GM21737 (cell line): ENCODE measurements around the gene ABCB8.
"Not testable (repeated sequence)": the region's sequence is repeated elsewhere in the genome, so short reads cannot be mapped to it uniquely, and the experiment has no call there.

ENCODE experiments used
- ATAC-seq: cut with Tn5 transposase; IDR thresholded peaks from one replicate; pipeline ENCODE4 v1.9.1; 2021; ENCODE audit warnings: mild to moderate bottlenecking, moderate library complexity; ENCODE audit not compliant: unreplicated experiment

Gene ABCB8

DNA sequence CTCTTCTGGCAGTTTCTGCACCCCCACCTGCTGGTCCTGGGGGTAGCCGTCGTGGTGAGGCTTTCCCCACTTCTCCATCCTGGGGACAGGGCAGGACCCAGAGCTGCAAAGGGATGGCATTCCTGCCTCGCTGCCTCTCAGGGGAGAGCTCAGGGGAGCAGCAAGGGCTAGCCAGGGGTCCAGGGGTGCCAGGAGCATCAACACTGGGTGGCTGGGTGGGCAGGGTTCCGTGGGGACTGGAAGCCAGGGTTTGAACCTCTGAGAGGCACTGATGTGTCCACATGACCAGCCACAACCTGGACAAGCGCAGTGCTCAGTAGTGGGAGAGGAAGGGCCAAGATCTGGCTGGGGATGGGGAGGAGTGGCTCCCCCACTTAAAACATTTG, 5.6 kb downstream of the ABCB8 start:
- ATAC-seq = no peak

DNA sequence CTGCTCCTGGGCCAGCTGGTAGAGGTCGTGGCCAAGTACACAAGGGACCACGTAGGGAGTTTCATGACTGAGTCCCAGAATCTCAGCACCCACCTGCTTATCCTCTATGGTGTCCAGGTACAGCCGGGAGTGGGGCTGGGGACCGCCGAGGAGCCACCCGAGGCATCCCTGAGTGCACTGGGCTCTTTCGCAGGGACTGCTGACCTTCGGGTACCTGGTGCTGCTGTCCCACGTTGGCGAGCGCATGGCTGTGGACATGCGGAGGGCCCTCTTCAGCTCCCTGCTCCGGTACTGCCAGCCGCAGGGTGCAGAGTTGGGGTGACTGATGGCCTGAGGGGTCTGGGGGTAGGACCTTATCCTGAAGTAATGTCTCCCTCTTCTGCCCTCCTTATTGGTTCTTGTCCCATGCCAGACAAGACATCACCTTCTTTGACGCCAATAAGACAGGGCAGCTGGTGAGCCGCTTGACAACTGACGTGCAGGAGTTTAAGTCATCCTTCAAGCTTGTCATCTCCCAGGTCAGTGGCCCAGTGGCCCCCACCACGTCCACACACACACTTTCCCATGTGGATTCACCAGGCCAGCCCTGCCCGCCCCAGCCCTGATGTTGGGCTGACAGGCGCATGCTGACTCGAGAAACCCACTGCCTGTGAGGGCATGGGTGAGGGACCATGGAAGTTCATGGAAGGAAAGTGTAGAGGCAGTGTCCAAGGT, 6.2 kb downstream of the ABCB8 start:
- no peak for ATAC-seq

DNA sequence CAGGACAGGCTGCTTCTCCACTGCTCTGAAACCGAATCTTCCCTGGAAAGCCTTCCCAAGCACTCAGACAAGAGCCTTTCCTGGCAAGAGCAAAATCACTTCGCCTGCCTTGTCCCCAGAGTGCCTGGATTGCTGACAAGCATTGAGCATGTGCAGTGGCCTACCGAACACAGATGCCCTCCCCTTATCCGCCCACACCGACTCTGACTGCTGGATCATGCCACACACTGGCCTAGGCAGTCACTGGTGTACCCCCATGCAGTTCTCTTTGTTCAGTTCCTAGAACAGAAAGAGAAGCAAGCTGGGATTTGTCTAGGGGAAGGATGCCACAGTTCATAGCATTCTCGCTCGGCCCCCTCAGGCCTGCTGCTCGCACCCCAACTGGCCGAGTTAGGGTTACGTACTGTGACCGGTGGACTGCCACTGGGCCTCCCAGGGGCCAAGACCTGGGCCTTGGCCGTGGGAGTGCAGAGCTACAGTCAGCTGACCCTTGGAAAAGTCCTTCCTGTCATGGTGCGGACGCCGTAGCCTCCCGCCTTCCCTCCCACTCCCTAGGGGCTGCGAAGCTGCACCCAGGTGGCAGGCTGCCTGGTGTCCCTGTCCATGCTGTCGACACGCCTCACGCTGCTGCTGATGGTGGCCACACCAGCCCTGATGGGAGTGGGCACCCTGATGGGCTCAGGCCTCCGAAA, 6.9 kb downstream of the ABCB8 start:
- no peak for ATAC-seq

DNA sequence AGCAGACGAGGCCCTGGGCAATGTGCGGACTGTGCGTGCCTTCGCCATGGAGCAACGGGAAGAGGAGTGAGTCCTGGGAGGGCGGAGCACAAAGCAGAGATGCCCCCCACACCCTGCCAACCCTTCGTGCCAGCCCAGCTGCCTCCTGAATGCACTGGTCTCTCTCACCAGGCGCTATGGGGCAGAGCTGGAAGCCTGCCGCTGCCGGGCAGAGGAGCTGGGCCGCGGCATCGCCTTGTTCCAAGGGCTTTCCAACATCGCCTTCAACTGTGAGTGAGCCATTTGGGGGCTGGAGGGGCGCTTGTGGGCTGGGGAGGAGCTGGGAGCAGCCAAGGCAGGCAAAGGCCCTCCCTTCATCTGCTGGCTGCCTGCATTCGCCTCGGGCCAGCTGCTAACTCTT, 7.7 kb downstream of the ABCB8 start:
- no peak for ATAC-seq

DNA sequence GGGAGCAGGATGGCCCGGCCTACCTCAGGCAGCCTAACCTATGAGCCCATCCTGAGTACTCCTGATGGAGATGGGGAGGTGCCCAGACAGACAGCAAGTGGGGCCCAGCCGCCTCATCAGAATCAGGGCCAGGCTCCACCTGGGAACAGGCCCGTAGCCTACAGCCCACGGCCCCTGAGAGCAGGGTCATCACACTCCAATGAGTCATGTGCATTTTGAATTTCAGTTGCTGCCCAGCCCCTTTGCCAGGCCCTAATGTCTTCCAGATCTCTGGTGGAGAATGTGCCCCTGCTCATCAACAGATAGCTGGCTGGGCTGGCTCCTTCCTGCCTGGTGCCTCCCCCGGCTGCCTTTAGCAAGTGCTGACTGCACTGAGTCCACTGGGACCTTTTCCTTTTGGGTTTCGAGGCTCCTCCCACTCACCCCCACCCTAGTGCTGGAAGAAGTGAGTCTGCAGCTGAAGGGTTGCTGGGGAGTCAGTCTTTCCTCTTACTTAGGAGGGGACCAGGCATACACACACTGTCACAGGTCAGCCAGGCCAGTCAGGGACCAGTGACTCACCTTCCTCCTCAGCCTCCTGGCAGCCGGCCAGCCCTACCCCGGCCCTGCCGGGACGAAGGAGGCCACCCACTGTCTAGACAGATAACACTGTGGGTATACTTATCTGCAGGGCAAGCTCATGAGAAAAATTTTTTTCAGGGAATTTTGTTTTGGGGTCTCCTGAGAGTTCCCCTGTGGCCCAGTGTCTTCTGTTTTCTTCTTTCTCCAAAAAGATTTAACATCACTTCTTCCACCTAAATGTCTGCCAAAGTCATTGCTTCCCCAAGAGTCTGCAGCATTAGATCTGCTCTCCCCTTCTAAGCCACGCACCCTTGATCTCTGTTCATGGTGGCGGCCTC, 10.9 kb downstream of the ABCB8 start:
- ATAC-seq = no peak

DNA sequence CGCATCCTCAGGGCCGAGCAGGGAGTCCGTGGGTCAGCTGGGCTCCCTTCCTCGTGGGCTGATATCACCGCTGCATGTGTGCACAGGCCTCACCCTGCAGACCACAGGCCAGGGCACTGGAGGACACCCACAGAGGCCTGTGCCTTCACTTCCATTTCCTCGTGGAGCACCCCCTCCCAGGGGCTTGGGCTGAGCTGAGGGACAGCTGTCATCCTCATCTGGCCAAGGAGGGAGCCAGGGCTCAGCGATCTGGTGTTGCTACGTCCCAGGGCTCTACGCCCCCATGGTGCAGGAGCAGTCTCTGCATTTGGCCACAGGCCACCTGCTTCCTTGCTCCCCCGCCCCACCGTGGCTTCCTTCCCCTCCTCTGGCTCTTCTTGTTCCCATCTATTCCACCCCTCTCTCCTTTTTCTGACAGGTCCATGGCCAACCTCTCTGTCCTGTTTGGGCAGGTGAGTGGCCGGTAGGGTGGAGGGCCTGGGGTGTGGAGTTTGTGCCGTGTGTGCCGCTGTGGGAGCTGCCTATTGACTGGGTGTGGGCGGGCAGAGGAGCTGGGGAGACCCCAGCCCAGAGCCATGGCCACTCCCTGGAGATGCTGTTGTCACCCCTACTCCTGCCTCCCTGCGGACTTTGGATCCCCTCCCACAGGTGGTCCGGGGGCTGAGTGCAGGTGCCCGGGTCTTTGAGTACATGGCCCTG, 11.7 kb downstream of the ABCB8 start:
- no peak for ATAC-seq

DNA sequence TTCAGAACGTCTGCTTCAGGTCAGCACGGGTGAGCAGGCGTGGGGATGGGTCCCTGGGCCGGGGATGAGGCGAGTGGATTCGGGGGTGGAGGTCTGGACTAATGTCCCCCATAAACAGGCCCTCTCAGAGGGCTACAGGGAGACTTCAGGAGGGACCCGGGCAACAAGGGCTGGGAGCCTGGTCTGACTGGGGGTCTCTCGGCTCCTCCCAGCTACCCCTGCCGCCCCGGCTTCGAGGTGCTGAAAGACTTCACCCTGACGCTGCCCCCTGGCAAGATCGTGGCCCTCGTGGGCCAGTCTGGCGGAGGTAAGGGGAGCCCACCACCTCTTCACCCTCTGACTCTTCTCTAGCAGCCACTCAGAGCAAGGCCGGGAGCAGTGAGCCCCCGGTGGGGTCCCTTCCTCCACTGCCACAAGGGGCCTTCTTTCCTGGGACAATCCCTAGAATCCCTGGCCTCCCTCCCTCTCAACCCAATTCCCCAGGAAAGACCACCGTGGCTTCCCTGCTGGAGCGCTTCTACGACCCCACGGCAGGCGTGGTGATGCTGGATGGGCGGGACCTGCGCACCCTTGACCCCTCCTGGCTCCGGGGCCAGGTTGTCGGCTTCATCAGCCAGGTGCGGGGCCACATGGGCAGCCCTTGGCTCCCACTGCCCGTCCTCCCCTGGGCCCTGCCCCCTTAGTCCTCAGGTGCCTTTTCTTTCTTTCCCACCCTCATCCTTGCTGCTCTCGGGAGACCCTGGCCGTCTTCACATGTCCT, 12.5 kb downstream of the ABCB8 start:
- no peak for ATAC-seq

DNA sequence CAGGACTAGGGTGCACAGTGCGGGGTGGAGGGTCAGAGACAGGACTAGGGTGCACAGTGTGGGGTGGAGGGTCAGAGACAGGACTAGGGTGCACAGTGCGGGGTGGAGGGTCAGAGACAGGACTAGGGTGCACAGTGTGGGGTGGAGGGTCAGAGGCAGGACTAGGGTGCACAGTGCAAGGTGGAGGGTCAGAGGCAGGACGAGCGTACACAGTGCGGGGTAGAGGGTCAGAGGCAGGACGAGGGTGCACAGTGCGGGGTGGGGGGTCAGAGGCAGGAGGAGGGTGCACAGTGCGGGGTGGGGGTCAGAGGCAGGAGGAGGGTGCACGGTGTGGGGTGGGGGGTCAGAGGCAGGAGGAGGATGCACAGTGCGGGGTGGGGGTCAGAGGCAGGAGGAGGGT, 15.2 kb downstream of the ABCB8 start:
- ATAC-seq = not testable (repeated sequence)

DNA sequence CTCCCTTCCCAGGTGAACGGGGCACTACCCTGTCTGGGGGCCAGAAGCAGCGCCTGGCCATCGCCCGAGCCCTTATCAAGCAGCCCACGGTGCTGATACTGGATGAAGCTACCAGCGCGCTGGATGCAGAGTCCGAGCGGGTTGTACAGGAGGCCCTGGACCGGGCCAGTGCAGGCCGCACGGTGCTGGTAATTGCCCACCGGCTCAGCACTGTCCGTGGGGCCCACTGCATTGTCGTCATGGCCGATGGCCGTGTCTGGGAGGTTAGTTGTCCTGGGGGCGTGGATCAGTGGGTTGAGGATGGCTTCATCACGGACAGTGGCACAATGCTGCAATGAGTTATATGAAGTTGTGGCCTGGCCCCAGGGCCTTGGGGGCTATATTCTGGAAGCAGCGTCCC, 15.7 kb downstream of the ABCB8 start:
- no peak for ATAC-seq

DNA sequence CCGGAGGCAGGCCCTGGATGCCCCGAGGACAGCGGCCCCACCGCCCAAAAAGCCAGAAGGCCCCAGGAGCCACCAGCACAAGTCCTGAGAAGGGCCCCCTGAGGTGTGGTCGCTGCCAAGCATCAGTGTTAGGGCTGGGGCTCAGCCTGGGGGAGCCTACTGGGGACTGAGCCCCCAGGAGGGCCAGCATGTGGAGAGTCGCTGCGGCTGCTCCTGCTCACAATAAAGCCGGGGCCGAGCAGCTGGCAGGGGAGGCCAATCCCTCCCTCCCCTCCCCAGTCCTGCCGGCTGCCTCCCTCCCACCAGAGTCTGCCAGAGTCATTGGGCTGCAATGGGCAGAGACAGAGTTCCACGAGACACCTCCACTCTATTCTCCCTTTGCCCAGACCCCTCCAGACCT, 17.0 kb downstream of the ABCB8 start:
- no peak for ATAC-seq

DNA sequence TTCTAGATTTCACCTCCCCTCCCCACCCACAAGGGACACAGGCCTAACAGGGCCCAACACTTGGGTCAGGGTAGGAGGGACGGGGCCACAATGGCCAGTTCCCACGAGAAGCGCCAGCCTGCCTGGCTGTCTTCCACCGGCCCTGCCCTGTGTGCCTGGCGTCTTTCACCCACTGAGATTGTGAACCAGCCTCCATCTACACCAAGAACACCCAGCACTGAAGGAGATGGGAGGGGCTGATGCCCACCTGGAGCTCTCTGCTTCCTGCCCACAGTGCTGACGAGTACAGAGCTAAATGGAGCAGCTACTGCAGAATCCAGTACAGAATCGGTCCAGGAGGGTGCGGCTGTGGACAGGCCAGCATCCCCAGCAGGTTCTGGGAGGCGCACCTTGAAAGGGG, 17.7 kb downstream of the ABCB8 start:
- no peak for ATAC-seq

DNA sequence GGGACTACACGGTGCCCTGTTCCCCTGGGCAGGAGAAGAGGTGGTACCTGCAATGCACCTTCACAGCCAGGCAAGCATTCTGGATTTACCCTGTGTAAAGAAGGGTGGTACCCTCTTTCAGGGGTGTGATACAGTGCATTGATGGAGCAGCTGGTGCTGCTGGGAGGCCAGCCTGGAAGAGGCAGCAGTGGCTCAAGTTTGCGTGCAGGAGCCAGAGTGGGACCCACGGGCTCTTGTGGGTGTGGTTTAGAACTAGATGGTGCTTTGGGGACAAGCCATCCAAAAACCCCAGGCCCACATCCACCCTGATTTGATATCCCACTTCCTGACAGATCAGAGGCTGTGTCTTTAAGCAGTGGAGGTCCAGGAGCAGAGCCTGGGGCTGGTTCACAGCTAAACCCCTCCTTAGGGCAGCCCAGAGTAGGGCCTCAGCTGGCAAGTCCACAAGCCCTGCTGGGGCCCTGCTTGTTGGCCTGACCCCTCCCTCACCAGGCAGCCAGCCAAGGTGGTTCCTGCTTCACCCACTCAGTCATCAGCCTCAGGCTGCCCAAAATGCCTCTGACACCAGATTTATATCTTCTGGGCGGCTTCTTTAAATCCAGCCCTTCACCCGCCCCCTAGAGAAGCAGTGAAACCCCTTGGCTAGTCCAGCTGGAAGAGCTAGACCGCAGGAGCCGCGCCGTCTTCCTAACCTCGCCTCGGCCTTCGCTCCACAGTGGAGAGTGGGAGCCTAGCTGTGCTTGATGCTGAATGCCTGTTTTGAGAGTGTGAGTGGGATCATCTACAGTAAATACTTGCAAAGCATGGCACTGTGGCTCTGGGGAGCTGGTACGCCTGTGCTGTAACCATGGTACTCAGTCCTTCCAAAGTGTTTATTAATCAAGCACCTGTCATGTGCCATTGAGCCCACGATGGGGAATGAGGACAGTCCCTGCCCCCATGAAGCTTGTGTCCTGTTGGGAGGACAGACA, 18.6 kb downstream of the ABCB8 start:
- no peak for ATAC-seq

DNA sequence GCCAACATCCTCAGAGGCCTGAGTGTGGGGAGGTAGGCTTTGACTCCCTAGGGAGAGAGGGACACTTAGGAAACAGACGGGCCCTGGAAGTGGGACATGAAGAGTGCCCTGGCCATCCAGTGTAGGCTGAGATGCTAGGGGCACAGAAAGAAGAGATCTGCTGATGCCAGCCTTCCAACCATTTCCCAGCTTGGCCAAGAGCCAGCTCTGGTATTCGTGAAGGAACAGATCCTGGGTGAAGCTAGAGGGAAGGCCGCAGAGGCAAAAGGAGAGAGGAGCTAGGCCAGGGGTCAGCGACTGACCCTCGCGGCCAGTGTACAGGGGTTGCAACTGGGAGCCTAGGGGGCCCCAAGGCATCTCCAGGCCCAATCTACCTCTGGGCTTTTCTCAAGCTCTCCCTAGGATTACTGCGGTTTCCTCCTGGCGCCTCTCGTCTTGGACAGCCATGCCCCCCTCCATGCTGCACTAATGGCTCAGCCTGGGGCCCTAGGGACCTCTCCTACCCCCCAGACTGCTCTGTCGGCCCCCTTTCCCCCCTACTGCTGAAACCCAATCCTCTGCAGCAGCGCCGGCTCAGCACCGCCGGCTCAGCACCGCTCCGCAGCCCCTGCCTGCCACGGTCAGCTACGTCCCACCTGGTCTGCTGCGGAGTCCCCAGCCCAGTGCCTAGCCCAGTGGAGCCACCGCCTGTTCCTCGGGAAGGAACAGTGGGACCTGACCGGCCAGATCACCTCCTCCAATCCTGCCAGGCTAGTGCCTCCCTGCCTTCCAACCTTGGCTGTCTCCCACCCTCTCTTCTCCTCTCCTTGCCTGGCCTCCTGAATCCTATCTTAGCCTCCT, 19.9 kb downstream of the ABCB8 start, which contains the start of gene ASIC3:
ASIC3 (plus strand) TSS at position 556 of the 840 bp plus-strand sequence. CDS start 355 bp downstream, outside the sequence.
- ATAC-seq = no peak

DNA sequence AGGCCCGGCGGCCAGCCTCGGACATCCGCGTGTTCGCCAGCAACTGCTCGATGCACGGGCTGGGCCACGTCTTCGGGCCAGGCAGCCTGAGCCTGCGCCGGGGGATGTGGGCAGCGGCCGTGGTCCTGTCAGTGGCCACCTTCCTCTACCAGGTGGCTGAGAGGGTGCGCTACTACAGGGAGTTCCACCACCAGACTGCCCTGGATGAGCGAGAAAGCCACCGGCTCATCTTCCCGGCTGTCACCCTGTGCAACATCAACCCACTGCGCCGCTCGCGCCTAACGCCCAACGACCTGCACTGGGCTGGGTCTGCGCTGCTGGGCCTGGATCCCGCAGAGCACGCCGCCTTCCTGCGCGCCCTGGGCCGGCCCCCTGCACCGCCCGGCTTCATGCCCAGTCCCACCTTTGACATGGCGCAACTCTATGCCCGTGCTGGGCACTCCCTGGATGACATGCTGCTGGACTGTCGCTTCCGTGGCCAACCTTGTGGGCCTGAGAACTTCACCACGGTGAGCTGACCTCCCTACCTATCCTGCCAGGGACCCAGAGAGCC, 20.7 kb downstream of the ABCB8 start:
- no peak for ATAC-seq

DNA sequence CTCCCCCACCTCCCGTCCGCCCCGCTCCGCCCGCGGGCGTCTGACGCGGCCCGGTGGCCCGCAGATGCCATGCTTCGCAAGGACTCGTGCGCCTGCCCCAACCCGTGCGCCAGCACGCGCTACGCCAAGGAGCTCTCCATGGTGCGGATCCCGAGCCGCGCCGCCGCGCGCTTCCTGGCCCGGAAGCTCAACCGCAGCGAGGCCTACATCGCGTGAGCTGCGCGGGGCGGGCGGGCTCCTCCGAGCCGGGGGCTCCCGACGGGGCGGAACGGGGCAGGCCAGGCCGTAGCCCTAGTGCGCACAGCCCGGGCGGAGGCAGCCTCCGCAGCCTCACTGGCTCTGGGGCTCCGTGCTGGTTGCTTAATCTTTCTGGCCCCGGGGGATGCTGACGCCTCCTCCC, 22.9 kb downstream of the ABCB8 start:
- no peak for ATAC-seq

DNA sequence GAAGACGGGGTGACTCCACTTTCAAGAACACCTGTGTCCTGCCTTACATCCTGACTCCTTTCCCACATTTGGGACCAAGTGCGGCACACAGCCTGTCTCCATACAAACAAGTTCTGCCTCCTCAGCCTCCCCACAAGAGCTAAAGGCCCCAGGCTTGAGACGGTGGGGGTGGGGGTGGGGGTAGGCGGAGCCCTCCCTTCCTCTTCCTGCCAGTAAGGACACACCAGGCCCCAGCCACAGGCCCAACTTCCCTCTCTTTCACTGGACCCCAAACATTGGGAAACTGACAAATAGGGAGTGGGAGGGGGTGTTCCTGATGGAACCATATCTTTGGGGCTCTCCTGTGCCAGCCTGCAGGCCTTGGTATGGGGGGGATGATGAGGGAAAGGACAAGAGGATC, 24.8 kb downstream of the ABCB8 start:
- no peak for ATAC-seq

DNA sequence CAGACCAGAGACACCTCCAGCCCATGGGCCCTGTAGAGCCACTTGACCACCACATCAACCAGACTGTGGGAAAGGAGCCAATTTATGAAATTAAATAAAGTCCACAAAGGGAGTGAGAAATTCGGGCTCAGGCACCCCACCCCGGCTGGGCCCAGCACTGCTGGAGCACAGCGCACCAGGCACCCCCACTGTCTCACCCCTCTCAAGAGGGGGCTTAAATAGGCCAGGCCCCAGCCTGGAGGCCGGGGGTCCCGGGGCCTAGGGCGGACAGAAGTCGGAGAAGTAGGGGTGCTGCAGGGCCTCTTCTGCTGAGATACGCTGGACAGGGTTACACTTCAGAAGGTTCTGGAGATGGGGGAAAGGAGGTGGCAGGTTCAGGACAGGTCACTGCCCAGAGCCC, 25.5 kb downstream of the ABCB8 start:
- ATAC-seq = no peak

DNA sequence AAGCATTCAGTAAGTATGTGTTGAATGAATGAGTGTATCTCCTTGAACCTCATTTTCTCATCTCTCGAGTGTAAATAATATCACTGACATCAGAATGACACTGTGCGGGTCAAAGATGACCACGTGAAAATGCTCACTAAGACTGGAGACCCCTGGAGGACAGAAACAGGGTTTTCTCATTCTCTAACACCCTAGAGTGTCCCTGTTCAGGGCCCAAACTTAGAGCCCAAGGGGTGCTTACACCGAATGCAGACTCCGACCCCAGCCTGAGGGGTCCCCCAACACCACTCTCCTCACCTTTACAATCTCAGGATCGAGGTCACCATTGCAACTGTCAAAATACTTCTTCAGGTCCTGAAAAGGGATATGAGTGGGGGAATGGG, 28.0 kb downstream of the ABCB8 start:
- ATAC-seq = no peak
